22Rv1 (cell line): ENCODE measurements around the gene BUD13.
A peak's percentile ranks its signal among the peaks of the same experiment; 100 is the strongest.

ENCODE experiments used
- H3K27ac ChIP-seq: fragments of 450-650 bp; 2 replicates; pipeline ENCODE4 v1.5.1; 2017
- CTCF ChIP-seq: fragments of 450-650 bp; IDR thresholded peaks from 2 replicates; pipeline ENCODE4 v1.5.1; 2017; ENCODE audit warnings: mild to moderate bottlenecking
- ZFX ChIP-seq: fragments of 450-650 bp; IDR thresholded peaks from 2 replicates; pipeline ENCODE4 v1.6.1; 2017; ENCODE audit warnings: antibody characterized with exemption, borderline replicate concordance

The BUD13 gene

GRCh38 chr11:116787786-116788486 lies 15.1 kb upstream of the BUD13 start, which contains the start of gene ZPR1:
TSS of gene ZPR1 (minus strand) at chr11:116788023. CDS start at chr11:116787990, 33 bp downstream.
- TF ChIP-seq CTCF (no peak), ZFX (no peak)
- peak within 1 kb of the TSS; percentile 59 for H3K27ac ChIP-seq

GRCh38 chr11:116787436-116787785 lies 14.6 kb upstream of the BUD13 start:
- no peak for TF ChIP-seq CTCF
- no peak for TF ChIP-seq ZFX
- H3K27ac ChIP-seq, result peak overlapping the region; percentile 59

- TF ChIP-seq CTCF (no peak), ZFX (no peak)
- H3K27ac ChIP-seq, result peak overlapping the region; percentile 59
Measured at GRCh38 chr11:116786966-116787365, 14.2 kb upstream of the BUD13 start.

- H3K27ac ChIP-seq, result no peak overlapping the region
- TF ChIP-seq CTCF (no peak), ZFX (no peak)
Measured at GRCh38 chr11:116786326-116786725, 13.5 kb upstream of the BUD13 start.

GRCh38 chr11:116782728-116783127 lies 9.9 kb upstream of the BUD13 start:
- H3K27ac ChIP-seq, result no peak overlapping the region
- TF ChIP-seq CTCF, result no peak
- no peak for TF ChIP-seq ZFX

- no peak for TF ChIP-seq CTCF
- TF ChIP-seq ZFX, result no peak
- H3K27ac ChIP-seq, result no peak overlapping the region
Measured at GRCh38 chr11:116778556-116778955, 5.8 kb upstream of the BUD13 start.

- H3K27ac ChIP-seq, result peak overlapping the region; percentile 87
- TF ChIP-seq CTCF, result no peak
- TF ChIP-seq ZFX, result no peak
Measured at GRCh38 chr11:116777056-116777455, 4.3 kb upstream of the BUD13 start.
